ENCODE data around the gene SPOPL.
"Not testable (repeated sequence)": the region's sequence is repeated elsewhere in the genome, so short reads cannot be mapped to it uniquely, and the experiment has no call there.

The SPOPL gene

DNA sequence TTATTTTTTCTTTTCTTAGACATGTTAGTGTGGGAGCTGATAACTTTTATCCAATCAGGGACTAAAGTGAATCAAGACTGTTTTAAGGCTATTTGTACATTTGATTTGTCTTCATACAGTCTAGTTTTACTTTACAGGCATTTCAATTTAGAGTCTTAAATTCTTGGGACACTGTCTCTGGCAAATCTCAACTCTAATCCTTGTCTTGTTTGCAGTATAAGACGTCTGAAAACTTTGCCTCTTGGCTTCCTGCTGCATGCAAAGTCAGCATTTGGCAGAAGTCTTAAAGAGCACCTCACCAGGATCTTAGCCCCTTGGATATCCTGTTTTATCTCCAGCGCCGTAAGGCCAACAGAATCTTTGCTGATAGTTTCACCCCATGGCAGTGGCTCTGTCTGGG is 30.3 kb downstream of the SPOPL start:
- no peak for DNase-seq

DNA sequence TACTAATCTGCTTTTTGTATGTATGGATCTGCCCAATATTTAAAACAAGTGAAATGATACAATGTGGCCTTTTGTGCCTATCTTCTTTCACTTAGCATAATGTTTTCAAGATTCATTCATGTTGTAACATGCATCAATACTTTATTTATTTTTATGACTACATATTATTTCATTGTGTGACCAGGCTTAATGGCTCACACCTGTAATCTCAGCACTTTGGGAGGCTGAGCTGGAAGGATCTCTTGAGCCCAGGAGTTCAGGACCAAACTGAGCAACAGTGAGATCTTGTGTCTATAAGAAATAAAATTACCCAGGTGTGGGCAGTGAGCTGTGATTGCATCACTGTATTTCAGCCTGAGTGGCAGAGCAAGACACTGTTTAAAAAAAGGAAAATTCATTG is 33.2 kb downstream of the SPOPL start:
- DNase-seq: no peak

DNA sequence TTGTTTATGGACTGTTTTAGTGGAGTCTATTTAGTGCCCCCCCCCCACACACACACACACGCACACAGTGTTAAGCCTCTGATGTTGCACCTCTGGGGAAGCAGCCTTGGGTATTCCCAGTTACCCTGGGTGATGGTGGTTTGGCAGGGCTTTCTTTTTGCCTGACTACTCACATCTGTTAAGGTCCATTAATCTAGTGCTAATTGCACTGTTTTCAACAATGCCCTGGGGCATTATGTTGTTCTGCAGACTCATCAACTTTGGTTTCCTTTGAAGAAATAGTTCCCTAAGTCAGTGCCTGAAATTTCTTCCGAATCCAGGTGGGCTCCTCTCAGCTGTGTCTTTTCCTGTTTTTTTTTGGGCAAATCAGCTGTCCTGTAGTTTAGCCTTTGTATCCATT is 34.7 kb downstream of the SPOPL start:
- no peak for DNase-seq

DNA sequence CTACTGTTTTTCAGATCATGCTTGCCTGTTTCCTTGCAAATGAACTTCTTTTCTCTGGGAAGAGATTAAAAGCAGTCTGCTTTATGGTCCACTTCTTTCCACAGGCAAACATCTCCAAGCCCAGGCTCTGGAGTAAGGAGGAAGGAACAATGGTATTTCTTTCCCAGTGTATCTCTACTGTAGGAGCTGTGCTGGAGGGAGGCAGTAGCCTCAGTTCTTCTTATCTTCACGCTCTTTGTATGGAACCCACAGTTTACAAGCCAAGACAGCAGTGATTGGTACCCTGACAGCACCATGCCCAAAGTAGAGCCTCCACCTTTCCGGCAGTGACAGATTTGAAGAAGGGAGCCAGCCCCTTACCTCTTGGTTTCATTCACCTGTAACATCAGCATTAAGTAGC is 35.2 kb downstream of the SPOPL start:
- DNase-seq: no peak

DNA sequence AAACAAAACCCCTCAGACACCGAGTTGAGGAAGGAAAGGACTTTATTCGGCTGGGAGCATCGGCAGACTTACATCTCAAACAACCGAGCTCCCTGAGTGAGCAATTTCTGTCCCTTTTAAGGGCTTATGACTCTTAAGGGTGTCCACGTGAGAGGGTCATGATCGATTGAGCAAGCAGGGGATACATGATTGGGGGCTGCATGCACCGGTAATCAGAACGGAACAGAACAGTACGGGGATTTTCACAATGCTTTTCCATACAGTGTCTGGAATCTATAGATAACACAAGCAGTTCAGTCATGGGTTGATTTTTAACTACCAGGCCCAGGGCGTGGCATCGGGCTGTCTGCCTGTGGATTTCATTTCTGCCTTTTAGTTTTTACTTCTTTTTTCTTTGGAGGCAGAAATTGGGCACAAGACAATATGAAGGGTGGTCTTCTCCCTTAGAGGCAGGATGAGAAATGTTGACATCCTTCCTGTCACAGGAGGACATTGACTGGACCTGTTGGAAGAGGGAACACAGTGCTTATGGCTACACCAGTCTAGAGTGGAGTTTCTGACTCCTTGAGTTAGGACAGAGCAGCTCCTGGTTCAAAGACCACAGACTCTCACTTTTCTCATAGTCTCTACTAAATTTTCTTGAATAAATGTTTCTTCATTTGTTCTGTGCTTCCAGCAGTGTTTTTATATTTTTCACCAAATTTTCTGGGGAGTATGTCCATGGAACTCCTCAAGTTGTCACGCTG is 35.8 kb downstream of the SPOPL start:
- DNase-seq: no peak

DNA sequence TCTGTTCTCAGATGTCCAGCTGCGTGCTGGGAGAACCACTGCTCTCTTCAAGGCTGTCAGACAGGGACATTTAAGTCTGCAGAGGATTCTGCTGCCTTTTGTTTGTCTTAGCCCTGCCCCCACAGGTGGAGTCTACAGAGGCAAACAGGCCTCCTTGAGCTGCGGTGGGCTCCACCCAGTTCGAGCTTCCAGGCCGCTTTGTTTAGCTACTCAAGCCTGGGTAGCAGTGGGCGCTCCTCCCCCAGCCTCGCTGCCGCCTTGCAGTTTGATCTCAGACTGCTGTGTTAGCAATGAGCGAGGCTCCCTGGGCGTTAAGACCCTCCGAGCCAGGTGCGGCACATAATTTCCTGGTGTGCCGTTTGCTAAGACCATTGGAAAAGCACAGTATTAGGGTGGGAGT is 42.6 kb downstream of the SPOPL start:
- not testable (repeated sequence) for DNase-seq

DNA sequence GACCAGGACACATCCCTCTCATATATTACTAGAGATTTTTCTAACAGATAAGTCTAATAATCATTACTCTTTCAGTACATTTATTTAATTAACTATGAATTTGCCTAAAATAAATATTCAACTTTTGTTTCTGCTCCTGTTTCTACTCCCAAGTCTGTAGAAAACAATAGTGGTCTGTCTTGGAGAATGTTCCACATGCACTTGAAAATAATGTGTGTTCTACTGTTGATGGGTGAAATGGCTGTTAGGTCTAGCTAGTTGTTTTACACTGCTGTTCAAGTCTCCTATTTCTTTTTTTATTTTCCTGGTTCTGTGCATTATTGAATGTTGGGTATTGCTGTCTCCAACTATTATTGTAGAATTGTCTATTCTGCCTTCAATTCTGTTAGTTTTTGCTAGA is 47.2 kb downstream of the SPOPL start:
- no peak for DNase-seq

DNA sequence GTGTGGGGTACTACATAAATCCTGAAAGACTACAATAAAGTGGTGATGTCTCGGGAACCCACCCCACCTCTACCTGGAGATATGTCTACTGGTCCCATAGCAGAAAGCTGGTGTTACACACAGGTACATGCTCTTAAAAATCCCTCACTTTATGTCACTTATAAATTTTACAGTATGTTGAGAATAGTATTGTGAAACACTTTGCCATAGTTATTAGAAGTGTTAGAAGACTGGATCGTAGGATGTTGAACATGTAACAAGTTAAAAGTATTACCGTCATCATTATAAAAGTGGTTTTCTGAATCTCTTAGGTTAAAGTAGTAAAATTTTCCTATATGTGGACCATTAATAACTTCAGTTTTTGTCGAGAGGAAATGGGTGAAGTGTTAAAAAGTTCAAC is 48.6 kb downstream of the SPOPL start:
- no peak for DNase-seq

DNA sequence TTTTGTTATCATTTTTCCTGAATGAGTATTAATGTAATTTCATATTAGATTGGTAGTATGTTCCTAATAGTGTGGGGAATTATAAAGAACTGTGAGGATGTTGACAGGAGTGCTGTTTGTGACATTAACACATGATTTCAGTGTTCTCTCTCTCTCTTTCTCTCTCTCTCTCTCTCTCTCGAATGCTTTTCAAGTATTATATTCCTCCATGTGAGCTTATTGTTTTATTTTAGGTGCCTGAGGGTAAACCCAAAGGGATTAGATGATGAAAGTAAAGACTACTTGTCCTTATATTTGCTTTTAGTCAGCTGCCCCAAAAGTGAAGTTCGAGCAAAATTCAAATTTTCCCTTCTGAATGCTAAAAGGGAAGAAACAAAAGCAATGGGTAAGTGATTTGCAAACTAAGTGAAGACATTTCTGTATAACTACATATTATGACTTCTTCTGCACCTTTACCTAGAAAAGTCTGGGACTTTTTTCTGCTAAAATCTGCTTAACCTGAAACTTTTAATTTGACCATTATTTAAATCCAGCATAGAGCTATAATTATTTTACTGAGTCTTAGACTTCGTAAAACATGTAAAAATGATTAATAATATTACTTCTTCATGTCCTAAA is 49.2 kb downstream of the SPOPL start:
- no peak for DNase-seq

DNA sequence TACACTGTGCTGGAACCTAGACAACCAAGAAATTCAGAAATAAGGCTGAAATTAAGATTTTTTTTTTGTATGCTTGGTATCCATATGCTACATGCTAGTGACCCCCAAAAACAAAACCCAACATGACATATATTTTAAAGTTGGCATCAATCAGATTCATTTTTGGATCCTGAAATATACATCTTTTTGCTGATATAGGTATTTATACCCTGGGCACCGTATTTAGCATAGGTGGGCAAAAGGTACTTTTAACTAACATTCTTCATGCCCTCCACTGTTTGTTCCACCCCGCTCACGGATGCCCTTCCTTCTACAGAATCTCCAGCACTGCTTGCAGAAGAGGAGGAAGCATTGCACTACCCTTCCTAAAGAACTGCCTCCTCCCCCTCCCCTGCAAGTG is 52.6 kb downstream of the SPOPL start:
- no peak for DNase-seq

DNA sequence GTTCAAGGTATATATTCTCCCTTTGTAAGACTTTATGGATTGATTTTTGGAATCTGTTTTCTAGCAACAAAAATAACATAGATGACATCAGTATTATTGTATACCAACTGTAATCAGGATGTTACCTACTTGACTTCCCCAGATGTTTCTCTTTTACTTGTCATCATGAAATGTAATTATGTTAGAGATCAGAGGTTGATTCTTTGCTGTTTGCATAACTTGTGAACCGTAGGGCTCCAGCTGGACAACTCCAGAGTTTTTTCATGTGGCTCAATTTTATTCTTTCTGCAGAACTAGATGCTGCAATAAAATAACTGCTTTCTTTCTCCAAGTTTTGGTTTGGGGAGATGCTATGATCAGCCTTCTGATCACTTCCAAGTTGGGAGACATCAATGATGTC is 58.1 kb downstream of the SPOPL start:
- DNase-seq: no peak

DNA sequence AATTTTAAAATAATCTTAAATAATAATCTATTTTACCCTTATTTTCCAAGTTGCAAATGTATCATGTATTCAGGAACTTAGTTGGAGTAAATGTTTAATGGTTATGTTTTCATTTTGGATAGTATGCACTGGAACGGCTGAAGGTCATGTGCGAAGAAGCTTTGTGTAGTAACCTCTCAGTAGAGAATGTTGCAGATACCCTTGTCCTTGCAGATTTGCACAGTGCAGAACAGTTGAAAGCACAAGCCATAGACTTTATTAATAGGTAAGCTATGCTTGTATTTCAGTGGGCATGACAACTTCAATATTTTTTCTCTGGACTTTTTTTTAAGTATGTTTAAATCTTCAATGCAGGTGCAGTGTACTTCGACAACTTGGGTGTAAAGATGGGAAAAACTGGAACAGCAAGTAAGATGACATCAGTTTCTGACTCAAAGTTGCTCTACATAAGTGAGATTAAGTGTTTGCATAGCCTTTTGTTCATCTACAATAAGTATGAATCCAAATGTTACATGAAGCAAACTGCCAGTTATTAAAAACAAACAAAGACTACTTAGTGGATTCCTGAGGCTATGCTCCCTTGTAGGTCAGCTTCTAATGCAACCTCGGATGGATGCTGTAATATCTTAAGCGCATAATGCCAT is 63.1 kb downstream of the SPOPL start:
- DNase-seq: no peak

DNA sequence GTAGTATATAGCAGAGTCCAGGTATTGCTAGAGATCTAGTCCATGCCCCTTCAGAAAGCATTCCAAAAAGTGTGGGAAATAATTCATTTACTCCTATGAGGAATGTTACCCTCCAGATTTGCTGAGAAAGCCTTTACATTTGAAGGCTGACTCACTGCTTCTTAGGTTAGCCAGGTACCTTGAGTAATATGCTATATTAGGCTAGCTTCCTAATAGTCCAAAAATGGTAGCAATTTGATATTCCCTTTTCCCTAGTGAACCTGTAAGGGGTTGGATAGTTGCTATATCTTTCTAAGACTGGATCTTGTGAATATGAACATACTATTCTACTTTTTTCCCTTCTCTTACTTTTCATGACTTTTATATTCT is 63.6 kb downstream of the SPOPL start:
- DNase-seq: no peak

DNA sequence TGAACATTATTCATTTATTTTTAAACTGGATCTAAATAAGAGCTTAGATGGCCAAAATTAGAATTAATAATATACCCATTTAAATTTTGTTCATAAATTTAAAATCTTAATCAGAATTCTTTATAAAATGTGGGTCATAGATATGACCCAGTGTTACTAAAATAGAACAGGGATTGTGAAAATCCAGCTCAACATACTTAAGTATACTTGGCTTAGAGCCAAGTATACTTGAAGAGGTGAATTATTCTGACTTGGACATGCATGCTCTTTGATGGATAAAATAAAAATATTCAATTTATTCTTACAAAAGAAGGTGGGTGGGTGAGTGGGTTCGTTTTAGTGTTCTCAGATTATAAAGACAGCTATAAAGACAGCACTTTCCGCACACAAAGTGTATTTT is 70.7 kb downstream of the SPOPL start:
- no peak for DNase-seq

DNA sequence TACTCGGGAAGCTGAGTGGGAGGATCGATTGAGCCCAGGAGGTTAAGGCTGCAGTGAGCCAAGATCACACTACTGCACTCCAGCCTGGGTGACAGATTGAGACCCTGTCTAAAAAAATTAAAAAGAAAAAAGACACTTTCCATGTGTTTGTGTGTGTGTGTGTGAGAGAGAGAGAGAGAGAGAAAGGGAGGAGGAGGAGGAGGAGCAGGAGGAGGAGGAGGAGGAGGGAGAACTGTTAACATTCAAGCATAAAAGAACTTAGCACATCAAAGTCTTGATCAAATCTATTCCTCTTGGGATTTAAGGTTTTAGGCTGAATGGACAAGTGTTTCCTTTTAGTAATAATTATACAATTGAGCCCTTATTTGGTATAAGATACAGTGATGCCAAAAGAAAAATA is 75.5 kb downstream of the SPOPL start:
- no peak for DNase-seq

DNA sequence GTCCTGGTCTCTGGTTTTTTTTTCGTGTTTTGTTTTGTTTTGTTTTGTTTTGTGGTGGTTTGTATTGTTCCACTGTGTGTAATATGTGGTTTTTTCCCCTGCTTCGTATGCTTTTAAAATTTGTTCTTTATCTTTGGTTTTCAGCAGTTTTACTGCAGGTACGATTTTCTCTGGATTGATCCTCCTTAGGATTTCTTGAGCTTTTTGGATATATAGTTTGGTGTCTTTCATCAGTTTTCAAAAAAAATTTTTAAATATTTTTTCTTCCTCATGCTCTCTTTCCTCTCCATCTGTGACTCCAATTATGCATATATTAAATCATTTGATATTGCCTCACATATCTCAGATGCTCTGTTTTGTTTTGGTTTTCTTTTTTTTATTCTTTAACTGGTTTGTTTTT is 78.0 kb downstream of the SPOPL start:
- no peak for DNase-seq

DNA sequence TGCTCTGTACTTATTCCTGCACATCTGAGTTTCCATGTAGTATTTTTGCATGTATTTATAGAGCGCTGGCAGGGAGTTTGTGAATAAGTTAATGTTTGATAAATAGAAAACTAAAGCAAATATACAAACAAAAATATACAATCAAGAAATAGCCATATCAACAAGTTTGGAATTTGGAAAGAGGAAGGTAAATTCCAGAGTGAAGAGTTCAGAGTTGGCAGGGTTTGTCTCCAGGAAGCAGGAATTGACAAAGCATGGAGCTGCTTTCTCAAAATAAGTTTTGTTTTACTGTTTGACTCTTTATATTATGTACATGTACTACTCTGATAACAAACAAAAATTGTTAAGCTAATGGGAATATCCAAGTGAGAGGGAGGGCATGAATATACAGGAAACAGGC is 80.3 kb downstream of the SPOPL start:
- DNase-seq: no peak

DNA sequence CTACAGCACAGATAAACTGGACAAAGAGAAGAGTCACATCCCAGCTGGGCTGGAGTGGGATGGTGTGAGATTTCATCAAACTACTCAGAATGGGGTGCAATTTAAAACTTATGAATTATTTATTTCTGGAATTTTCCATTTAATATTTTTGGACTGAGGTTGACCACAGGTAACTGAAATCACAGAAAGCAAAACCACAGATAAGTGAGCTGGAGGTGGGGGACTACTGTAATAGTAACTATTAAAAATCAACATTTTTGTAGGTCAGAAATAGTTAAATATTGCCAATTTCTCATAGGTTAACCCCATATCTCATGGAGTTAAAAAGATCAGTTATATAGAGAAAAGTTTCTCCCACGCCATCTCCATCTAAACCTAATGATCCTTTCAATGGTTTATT is 88.1 kb downstream of the SPOPL start:
- DNase-seq: no peak

DNA sequence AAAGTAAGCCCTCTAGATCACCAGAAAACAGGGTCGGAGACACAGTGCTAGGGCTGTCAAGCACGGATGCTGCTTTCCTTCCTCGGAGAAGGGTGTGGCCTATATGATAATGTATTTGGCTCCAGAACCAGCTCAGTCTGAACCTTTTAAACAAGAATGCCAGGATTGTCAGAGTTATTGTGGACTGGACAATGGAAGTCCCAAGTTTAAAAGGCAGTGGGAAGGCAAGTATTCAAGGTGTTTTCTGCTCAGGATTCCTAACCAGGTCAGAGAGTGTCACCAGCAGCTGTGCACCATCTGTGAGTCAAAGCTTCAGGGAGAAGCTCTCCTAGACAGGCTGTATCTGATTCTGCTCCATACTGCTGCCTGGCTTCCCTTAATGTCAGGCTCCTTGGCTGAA is 94.8 kb downstream of the SPOPL start:
- DNase-seq: no peak

DNA sequence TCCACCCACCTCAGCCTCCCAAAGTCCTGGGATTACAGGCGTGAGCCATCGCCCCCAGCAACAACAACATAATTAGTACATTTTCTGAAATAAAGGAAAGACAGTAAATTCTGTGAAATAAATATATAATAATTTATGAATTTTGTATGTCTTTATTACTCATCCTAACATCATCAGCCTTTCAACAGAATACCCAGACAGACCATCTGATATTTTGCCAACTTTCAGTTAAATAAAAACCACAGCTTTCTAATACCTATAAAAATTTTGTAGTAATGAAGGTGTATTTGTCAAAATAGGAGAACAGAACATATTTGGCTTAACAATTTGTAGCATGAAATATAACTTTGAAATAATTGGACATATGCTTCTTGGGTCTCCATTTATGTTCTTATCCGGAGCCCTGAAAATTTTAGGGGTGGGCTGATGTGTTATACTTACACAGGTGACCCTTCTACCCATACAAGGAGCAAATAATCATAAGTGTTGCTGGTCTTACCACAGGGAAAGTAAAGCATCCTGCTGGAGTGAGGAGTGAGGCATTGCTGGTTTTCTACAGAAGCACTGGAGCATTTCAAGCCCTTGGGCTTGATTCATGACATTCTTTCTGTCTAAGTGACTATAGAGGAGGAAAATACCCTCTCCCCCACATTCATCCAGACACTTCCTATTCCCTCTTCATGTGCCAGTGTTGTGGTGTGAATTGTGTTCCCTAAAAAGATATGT is 99.3 kb downstream of the SPOPL start:
- no peak for DNase-seq

DNA sequence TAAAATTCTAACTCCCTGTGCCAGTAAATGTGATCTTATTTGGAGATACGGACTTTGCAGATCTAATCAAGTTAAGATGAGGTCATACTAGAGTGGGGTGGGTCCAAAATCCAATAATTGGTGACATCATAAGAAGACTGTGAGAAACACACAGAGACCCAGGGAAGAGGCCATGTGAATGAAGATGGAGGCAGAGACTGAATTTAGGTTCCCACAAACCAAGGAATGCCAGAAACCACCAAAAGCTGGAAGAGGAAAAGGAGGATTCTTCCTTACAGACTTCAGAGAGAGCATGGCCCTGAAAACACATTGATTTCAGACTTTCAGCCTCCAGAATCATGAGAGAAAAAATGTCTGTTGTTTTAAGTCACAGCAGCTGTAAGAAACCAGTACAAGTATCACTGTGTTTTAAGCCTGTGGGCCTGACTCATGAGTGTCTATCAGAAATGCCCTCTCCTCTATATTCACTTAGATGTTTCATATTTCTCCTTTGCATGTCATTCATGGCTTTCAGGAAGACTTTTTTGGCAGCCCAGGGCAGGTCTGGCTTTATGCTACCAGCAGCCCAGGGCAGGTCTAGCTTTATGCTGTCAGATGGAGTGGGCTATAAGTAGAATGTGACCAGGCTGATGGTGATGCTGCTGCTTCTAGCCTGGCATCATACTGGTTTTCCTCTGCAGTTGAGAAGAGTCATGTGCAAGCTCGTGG is 100.0 kb downstream of the SPOPL start:
- DNase-seq: no peak

DNA sequence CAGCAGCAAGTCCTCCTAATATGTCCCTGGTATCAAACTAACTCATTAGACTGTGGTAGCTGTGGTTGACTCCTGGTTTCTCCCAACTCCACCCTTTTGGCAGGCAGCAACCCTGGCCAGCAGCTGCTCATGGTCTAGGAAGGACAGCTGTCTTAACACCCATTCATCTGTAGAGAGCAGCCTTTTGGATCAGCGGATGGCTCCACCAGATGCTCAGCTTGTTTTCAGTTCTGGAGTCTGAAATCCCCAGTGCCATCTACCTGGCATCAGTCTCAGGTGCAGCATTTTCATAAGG is 100.5 kb downstream of the SPOPL start:
- DNase-seq: no peak

DNA sequence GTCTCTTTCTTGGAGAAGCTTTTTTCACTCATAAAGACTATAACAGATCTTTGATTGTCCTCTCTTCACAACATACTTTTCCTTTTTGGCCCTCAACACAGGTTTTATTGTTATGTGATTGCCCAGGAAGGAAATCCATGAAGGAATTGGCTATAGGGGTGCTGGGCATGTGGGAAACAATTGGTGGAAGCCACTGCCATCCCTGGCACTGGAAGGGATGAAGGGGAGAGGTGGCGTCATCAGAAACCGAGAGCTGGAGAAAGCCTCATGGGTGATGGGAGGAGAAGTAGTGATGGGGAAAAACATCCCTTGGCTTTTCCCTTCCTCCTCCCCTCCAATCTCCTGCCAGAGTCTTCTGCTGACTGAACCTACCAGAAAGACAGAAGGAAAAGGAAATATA is 106.2 kb downstream of the SPOPL start:
- no peak for DNase-seq

DNA sequence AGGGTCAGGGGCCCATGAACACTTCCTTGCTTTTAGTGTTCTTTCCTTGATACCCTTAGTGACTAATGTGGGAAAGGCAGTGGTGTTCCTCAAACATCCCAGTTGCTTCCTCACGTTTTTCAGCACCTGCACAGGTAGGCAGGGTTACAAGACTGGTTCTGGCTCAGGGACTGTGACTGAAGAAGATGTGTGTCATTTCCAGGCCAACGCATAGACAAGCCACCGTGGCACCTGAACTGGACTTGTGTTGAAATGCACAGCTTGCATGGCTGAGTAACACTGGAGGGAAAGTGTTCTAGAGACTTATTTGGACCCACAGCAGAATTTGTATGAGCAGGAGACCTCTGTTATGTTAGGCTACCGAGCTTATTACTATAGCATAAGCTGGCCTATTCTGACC is 107.9 kb downstream of the SPOPL start:
- no peak for DNase-seq

All from stimulated activated CD8-positive, alpha-beta memory T cell treated with anti-CD3 and anti-CD28 coated beads, Interleukin-4, amount 100 ng/mL, for 48 hours (primary cell).